Spleen (tissue), 11 donors: ENCODE data around the gene WNK2. TPM values are rescaled to one million over a fixed set of nuclear protein-coding genes. Genes with fewer than 3 reads are reported as not detected.

Experiments
- DNase-seq: peaks from one replicate; pipeline ENCODE4 v3.0.0-alpha.2; 2020
- H3K27ac ChIP-seq, 8 donors: fragments of 200-600 bp; sonication (generic) in 7 of 8; 1 replicate in 4 of 8; 2 replicates in 4 of 8; pipeline versions ENCODE4 v1.5.0 to v1.8.0; 2016 to 2021; ENCODE audit warnings: inconsistent platforms in 4 of 8, mild to moderate bottlenecking in 4 of 8, moderate library complexity in 1 of 8
- H3K27me3 ChIP-seq, 7 donors: fragments of 200-600 bp; sonication (generic) in 6 of 7; replicated peaks in 1 of 7; 1 replicate in 4 of 7; 2 replicates in 3 of 7; pipeline versions ENCODE4 v1.5.0 to v1.8.0; 2016 to 2021; ENCODE audit warnings: inconsistent platforms in 3 of 7, mild to moderate bottlenecking in 1 of 7
- H3K36me3 ChIP-seq, 6 donors: fragments of 200-600 bp; sonication (generic) in 5 of 6; 1 replicate in 4 of 6; 2 replicates in 2 of 6; pipeline versions ENCODE4 v1.5.0 to v1.8.0; 2016 to 2021; ENCODE audit warnings: inconsistent platforms in 2 of 6
- H3K4me1 ChIP-seq, 6 donors: fragments of 200-600 bp; sonication (generic) in 5 of 6; 1 replicate in 3 of 6; 2 replicates in 3 of 6; pipeline versions ENCODE4 v1.5.0 to v1.8.0; 2016 to 2021; ENCODE audit warnings: inconsistent platforms in 3 of 6
- H3K4me3 ChIP-seq, 8 donors: fragments of 200-600 bp; sonication (generic) in 7 of 8; 1 replicate in 4 of 8; 2 replicates in 4 of 8; pipeline versions ENCODE4 v1.5.0 to v1.8.0; 2016 to 2021; ENCODE audit warnings: inconsistent platforms in 4 of 8, mild to moderate bottlenecking in 4 of 8, moderate library complexity in 2 of 8
- H3K9me3 ChIP-seq, 8 donors: fragments of 200-600 bp; sonication (generic) in 7 of 8; 1 replicate in 4 of 8; 2 replicates in 4 of 8; pipeline versions ENCODE4 v1.5.0 to v1.8.0; 2016 to 2021; ENCODE audit warnings: inconsistent platforms in 4 of 8
- CTCF ChIP-seq, 11 experiments: fragments of 200-600 bp in 7 of 11; fragments of 450-650 bp in 4 of 11; sonication (generic) in 4 of 11; IDR thresholded peaks in 8 of 11; conservative IDR thresholded peaks in 3 of 11; 1 replicate in 7 of 11; 2 replicates in 4 of 11; pipeline versions ENCODE4 v1.4.0 to v1.8.0; 2016 to 2021; ENCODE audit warnings: antibody characterized with exemption in 11 of 11, inconsistent platforms in 4 of 11, mild to moderate bottlenecking in 1 of 11
- POLR2A ChIP-seq, 3 donors: fragments of 450-650 bp; IDR thresholded peaks; one replicate each; pipeline ENCODE4 v1.5.1; 2017; ENCODE audit warnings: antibody characterized with exemption in 3 of 3, mild to moderate bottlenecking in 1 of 3
- POLR2AphosphoS5 ChIP-seq, 3 donors: sonication (generic); formaldehyde crosslinking; IDR thresholded peaks; one replicate each; pipeline ENCODE4 v1.5.1; 2017; ENCODE audit warnings: antibody characterized with exemption in 3 of 3
- WGBS, 5 donors: extraction: QIAGEN DNeasy Blood & Tissue Kit in 3 of 5; methylation state at CpG; one replicate each; pipeline versions ENCODE4 v1.1.5 to v1.1.7; 2013 to 2018; 5-methylcytosine and 5-hydroxymethylcytosine counted together
- intact Hi-C: fragments of 100-400 bp; cut with DNase I; formaldehyde crosslinking; loops from one replicate; pipeline ENCODE4 v1.15.0; 2023; ENCODE audit warnings: low total_unique reads
- polyA plus RNA-seq, 3 donors: library from polyadenylated mRNA; stranded (reverse); fragments of 200-250 nt; gene quantifications; one replicate each; pipeline ENCODE4 v1.2.1, GENCODE V29; 2013
- total RNA-seq, 7 donors: library from RNA; depleted of rRNA in 3 of 7; stranded (reverse); fragments of >200 nt in 3 of 7; fragmentation: NEBNext Ultra II Directional in 4 of 7; extraction: Animal tissue kit (Norgen Biotek cat#: 25700) in 4 of 7; gene quantifications; one replicate each; pipeline versions ENCODE4 v1.1.0 to v1.2.1, GENCODE V29; 2016 to 2021
- donor health status: healthy with polysubstance abuse.
- donor health status: DM: no; HTN: no; CAD: no; lungs with moderate emphysema.
- donor health status: DM: no; HTN: no; CAD: no.
- donor health status: Bipolar disorder and iron deficiency.
- donor health status: healthy.
- donor health status: DM: no; HTN: no; CAD: no.
- donor health status: DM: yes; HTN: yes; CAD: no.

The WNK2 gene
- total and polyA plus RNA-seq, 10 donors, result 1.8 to 20.0 (median 7.3) TPM

GRCh38 chr9:93190133-93190525 lies 6.2 kb downstream of the WNK2 start:
- H3K27ac ChIP-seq, result no peak overlapping the region
- no peak for DNase-seq
- no peaks in the 10 kb centered on the region for H3K9me3 ChIP-seq
- 79 to 91% (median 85%) methylated on average over 8 to 12 of the region's 12 CpGs for WGBS, 5 donors
- no peaks in the 10 kb centered on the region for H3K36me3 ChIP-seq
- intact Hi-C loops, result no loop called here
- peaks cover 0 to 14% (median 4%) of the 10 kb centered on the region in 6 donors for H3K4me1 ChIP-seq
- H3K27me3 ChIP-seq, result peaks cover 0 to 20% (median 3%) of the 10 kb centered on the region in 7 donors
- TF ChIP-seq POLR2AphosphoS5 (IDR thresholded peaks at IDR 0.05) (no peak), CTCF (IDR thresholded peaks at IDR 0.05 in 8 of 11, conservative IDR thresholded peaks at IDR 0.05 in 3 of 11) (no peak), POLR2A (IDR thresholded peaks at IDR 0.05) (no peak)
- no peak overlapping the region for H3K4me3 ChIP-seq

GRCh38 chr9:93190656-93191353 lies 6.9 kb downstream of the WNK2 start:
- intact Hi-C loops, result no loop called here
- DNase-seq, result peak; percentile 32
- Histone ChIP-seq H3K4me1 (peaks cover 0 to 7% (median under 1%) of the 10 kb centered on the region in 6 donors), H3K27me3 (peaks cover 0 to 13% (median 0%) of the 10 kb centered on the region in 7 donors), H3K9me3 (no peaks in the 10 kb centered on the region), H3K27ac (no peak overlapping the region), H3K36me3 (no peaks in the 10 kb centered on the region), H3K4me3 (no peak overlapping the region)
- WGBS, 5 donors, result 89 to 93% (median 92%) methylated on average over 17 of the region's 17 CpGs
- no peak for TF ChIP-seq POLR2AphosphoS5 (IDR thresholded peaks at IDR 0.05)
- TF ChIP-seq POLR2A (IDR thresholded peaks at IDR 0.05), result no peak
- no peak for TF ChIP-seq CTCF (IDR thresholded peaks at IDR 0.05 in 8 of 11, conservative IDR thresholded peaks at IDR 0.05 in 3 of 11)

- Histone ChIP-seq H3K9me3 (peaks cover 0 to 3% (median 0%) of the 10 kb centered on the region in 8 donors), H3K27me3 (peaks cover 0 to 8% (median 0%) of the 10 kb centered on the region in 7 donors), H3K4me3 (no peak overlapping the region), H3K27ac (no peak overlapping the region), H3K36me3 (no peaks in the 10 kb centered on the region), H3K4me1 (peaks cover 0 to 2% (median 0%) of the 10 kb centered on the region in 6 donors)
- intact Hi-C loops, result no loop called here
- DNase-seq, result peak; percentile 45
- 85 to 95% (median 91%) methylated on average over 5 of the region's 5 CpGs for WGBS, 5 donors
- no peak for TF ChIP-seq POLR2A (IDR thresholded peaks at IDR 0.05)
- no peak for TF ChIP-seq POLR2AphosphoS5 (IDR thresholded peaks at IDR 0.05)
- TF ChIP-seq CTCF (IDR thresholded peaks at IDR 0.05 in 8 of 11, conservative IDR thresholded peaks at IDR 0.05 in 3 of 11), result no peak
These were observed 7.4 kb downstream of the WNK2 start for GRCh38 chr9:93191354-93191660.

- Histone ChIP-seq H3K9me3 (peaks cover 0 to 4% (median 0%) of the 10 kb centered on the region in 8 donors), H3K4me1 (no peaks in the 10 kb centered on the region), H3K36me3 (no peaks in the 10 kb centered on the region), H3K4me3 (no peak overlapping the region), H3K27me3 (no peaks in the 10 kb centered on the region), H3K27ac (no peak overlapping the region)
- intact Hi-C loops, result no loop called here
- WGBS, 5 donors, result 78 to 92% (median 88%) methylated on average over 5 to 11 of the region's 11 CpGs
- TF ChIP-seq POLR2AphosphoS5 (IDR thresholded peaks at IDR 0.05) (no peak), POLR2A (IDR thresholded peaks at IDR 0.05) (no peak), CTCF (IDR thresholded peaks at IDR 0.05 in 8 of 11, conservative IDR thresholded peaks at IDR 0.05 in 3 of 11) (no peak)
- DNase-seq, result peak; percentile 51
These were observed 8.9 kb downstream of the WNK2 start for GRCh38 chr9:93192721-93193387.
